Kidney (tissue), 14 donors: Measurements from ENCODE around the gene GNA12. TPM values are rescaled to one million over a fixed set of nuclear protein-coding genes. Genes with fewer than 3 reads are reported as not detected.
"Not testable (repeated sequence)": the region's sequence is repeated elsewhere in the genome, so short reads cannot be mapped to it uniquely, and the experiment has no call there.

Source experiments
- DNase-seq, 5 donors: peaks; one replicate each; pipeline ENCODE4 v3.0.0-alpha.2; 2013 to 2020
- FAIRE-seq: peaks from 2 replicates; lab custom pipeline; 2012; peaks lifted over from hg19 to GRCh38; lab: Jason Lieb, UNC
- H3K27ac ChIP-seq, 2 donors: one replicate each; pipeline ENCODE4 v1.7.0; 2013; ENCODE audit warnings: low read depth in 2 of 2, low read length in 2 of 2, inconsistent platforms in 1 of 2
- H3K27me3 ChIP-seq: one replicate; pipeline ENCODE4 v1.7.1; 2013; ENCODE audit warnings: low read length, inconsistent platforms; ENCODE audit not compliant: control insufficient read depth, insufficient read depth
- H3K36me3 ChIP-seq, 3 donors: one replicate each; pipeline versions ENCODE4 v1.7.0 to v1.7.1; 2013; ENCODE audit warnings: low read length in 3 of 3, control low read depth in 1 of 3, inconsistent platforms in 1 of 3; ENCODE audit not compliant: insufficient read depth in 3 of 3, control insufficient read depth in 2 of 3
- H3K4me1 ChIP-seq, 3 donors: one replicate each; pipeline versions ENCODE4 v1.7.0 to v1.7.1; 2013; ENCODE audit warnings: low read length in 3 of 3, inconsistent platforms in 1 of 3, low read depth in 1 of 3; ENCODE audit not compliant: control insufficient read depth in 2 of 3, insufficient read depth in 2 of 3
- H3K4me3 ChIP-seq, 3 donors: one replicate each; pipeline versions ENCODE4 v1.7.0 to v1.8.1; 2013; ENCODE audit warnings: low read length in 3 of 3, control low read depth in 1 of 3, inconsistent platforms in 1 of 3
- H3K9ac ChIP-seq, 3 donors: one replicate each; pipeline versions ENCODE4 v1.7.0 to v1.7.1; 2013; ENCODE audit warnings: low read length in 3 of 3, control low read depth in 1 of 3, inconsistent platforms in 1 of 3
- H3K9me3 ChIP-seq, 3 donors: one replicate each; pipeline versions ENCODE4 v1.7.0 to v1.7.1; 2013; ENCODE audit warnings: low read length in 3 of 3, control low read depth in 1 of 3, inconsistent platforms in 1 of 3; ENCODE audit not compliant: control insufficient read depth in 2 of 3, insufficient read depth in 1 of 3
- intact Hi-C: fragments of 100-400 bp; cut with DNase I; formaldehyde crosslinking; loops from one replicate; pipeline ENCODE4 v1.11.1; 2022
- polyA plus RNA-seq: library from polyadenylated mRNA; stranded (reverse); fragments of 350-450 nt; fragmentation: Illumina TruSeq; extraction: RNeasy Lipid Tissue Mini Kit (QIAGEN cat#74804); gene quantifications from one replicate; pipeline ENCODE4 v1.2.3, GENCODE V29; 2014; ENCODE audit warnings: low read depth, low replicate concordance; ENCODE audit not compliant: insufficient read depth
- total RNA-seq: library from RNA; stranded (reverse); fragmentation: NEBNext Ultra II Directional; extraction: Animal tissue kit (Norgen Biotek cat#: 25700); gene quantifications from one replicate; pipeline ENCODE4 v1.2.1, GENCODE V29; 2021
- TF ChIP-seq, protein P1 (sequence below): IDR thresholded peaks from 3 replicates; pipeline ENCODE4 v1.5.1; 2012; ENCODE audit warnings: mild to moderate bottlenecking, moderate library complexity, borderline replicate concordance; ENCODE audit not compliant: insufficient read depth; ENCODE audit errors: extremely low read depth
- donor health status: control.
- donor health status: control.
- donor health status: control.
- donor health status: control.
- donor health status: control.
- donor health status: DM: yes; HTN: yes; CAD: no.
- donor health status: Normal renal cell carcinoma (clear cell type).

GNA12 gene
- total and polyA plus RNA-seq, 2 donors from 2014 or later, result 16.5 to 41.1 TPM

DNA sequence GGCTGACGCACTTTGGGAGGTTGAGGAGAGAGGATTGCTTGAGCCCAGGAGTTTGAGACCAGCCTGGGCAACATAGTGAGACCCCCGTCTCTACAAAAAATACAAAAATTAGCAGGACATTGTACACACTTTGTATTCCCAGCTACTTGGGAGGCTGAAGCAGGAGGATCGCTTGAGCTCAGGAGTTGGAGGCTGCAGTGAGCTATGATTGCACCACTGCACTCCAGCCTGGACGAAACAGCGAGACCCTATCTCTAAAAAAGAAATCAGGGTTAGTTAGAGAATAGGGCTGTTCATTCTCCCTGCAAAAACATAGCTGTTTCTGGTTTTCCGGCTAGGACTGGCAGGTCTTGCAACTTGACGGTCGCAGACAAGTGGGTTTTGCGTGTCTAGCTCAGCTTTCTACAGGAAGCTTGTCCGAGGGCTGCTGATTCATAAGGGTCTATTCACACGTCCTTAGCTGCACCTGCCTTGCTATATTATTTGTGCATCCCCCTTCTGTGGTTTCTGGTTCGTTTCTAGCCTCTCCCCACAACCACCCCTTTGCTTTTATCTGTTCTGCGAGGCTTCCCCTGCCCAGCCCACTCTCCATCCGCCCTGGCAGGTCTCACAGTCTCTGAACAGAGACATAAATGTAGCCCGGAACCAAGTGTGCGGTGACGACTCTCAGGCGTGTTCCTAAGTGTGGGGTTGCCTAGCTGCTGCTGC lies 145.4 kb downstream of the GNA12 start:
- no peaks in the 10 kb centered on the region for H3K27me3 ChIP-seq
- no peaks in the 10 kb centered on the region for H3K36me3 ChIP-seq
- H3K27ac ChIP-seq, result no peak overlapping the region
- TF ChIP-seq, protein P1, sequence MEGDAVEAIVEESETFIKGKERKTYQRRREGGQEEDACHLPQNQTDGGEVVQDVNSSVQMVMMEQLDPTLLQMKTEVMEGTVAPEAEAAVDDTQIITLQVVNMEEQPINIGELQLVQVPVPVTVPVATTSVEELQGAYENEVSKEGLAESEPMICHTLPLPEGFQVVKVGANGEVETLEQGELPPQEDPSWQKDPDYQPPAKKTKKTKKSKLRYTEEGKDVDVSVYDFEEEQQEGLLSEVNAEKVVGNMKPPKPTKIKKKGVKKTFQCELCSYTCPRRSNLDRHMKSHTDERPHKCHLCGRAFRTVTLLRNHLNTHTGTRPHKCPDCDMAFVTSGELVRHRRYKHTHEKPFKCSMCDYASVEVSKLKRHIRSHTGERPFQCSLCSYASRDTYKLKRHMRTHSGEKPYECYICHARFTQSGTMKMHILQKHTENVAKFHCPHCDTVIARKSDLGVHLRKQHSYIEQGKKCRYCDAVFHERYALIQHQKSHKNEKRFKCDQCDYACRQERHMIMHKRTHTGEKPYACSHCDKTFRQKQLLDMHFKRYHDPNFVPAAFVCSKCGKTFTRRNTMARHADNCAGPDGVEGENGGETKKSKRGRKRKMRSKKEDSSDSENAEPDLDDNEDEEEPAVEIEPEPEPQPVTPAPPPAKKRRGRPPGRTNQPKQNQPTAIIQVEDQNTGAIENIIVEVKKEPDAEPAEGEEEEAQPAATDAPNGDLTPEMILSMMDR, result no peak
- no peaks in the 10 kb centered on the region for H3K9me3 ChIP-seq
- FAIRE-seq (no peak), DNase-seq (no peak)
- H3K9ac ChIP-seq, result no peak overlapping the region
- intact Hi-C loops, result no loop called here
- no peaks in the 10 kb centered on the region for H3K4me1 ChIP-seq
- no peak overlapping the region for H3K4me3 ChIP-seq

DNA sequence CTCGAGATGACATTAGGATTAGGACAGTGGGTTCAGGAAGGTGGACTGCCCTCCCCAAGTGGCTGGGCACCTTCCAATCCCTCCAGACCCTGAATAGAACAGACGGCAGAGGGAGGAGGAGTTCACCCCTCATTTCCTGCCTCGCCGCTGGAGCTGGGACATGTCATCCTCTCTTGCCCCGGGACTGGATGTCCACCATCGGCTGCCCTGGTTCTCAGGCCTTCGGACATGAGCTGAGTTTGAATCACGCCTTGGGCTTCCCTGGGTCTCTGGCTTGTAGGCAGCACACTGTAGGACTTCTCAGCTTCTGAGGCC lies 150.0 kb downstream of the GNA12 start:
- H3K9me3 ChIP-seq, H3K4me1 ChIP-seq, H3K36me3 ChIP-seq, H3K27ac ChIP-seq, H3K9ac ChIP-seq, DNase-seq, FAIRE-seq, H3K4me3 ChIP-seq, H3K27me3 ChIP-seq, intact Hi-C loops: not testable (repeated sequence)

DNA sequence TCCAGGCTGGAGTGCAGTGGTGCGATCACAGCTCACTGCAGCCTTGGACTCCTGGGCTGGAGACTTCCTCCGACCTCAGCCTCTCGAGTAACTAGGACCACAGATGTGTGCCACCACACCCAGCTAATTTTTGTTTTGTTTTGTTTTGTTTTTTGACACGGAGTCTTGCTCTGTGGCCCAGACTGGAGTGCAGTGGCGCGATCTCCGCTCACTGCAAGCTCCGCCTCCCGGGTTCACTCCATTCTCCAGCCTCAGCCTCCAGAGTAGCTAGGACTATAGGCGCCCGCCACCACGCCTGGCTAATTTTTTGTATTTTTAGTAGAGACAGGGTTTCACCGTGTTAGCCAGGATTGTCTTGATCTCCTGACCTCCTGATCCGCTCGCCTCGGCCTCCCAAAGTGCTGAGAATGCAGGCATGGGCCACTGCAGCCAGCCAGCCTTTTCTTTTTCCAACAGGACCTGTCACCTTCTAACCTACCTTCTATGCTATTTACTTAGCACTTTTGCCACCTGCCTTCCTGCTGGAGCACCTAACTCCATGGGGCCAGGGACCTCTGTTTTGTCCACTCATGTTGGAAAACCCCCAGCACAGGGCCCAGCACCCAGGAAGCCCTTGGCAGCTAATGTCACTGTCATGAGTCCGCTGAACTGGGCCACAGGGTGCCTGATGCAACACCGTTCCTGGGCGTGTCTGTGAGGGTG lies 150.5 kb downstream of the GNA12 start:
- H3K4me3 ChIP-seq, H3K27me3 ChIP-seq, FAIRE-seq, DNase-seq, H3K36me3 ChIP-seq, H3K9me3 ChIP-seq, intact Hi-C loops, H3K27ac ChIP-seq, H3K4me1 ChIP-seq, H3K9ac ChIP-seq: not testable (repeated sequence)

DNA sequence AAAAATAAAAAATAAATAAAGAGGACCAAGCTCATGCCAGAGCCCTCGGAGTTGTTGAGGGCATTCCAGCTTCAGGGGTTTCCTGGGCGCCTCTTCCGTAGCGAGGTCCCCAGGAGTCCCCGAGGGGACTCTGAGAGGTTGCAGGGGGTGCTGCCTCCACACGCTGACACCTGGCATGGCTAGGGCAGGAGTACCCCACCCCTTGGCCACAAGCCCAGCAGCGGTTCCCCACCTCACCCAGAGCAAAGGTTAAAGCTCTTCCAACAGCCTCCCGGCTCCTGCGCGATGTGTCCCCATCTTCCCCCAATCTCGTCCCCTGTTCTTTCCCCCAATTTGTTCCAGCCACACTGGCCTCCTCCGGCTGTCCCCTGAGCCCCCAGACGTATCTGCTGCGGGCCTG lies 151.6 kb downstream of the GNA12 start:
- FAIRE-seq (no peak), DNase-seq (no peak)
- Histone ChIP-seq H3K27ac (no peak overlapping the region), H3K36me3 (no peaks in the 10 kb centered on the region), H3K4me3 (no peak overlapping the region), H3K4me1 (peaks cover 0 to 6% (median 0%) of the 10 kb centered on the region in 3 donors), H3K27me3 (peaks cover 8% of the 10 kb centered on the region), H3K9ac (no peak overlapping the region), H3K9me3 (no peaks in the 10 kb centered on the region)
- intact Hi-C loops, result no loop called here
- TF ChIP-seq, protein P1, result no peak

DNA sequence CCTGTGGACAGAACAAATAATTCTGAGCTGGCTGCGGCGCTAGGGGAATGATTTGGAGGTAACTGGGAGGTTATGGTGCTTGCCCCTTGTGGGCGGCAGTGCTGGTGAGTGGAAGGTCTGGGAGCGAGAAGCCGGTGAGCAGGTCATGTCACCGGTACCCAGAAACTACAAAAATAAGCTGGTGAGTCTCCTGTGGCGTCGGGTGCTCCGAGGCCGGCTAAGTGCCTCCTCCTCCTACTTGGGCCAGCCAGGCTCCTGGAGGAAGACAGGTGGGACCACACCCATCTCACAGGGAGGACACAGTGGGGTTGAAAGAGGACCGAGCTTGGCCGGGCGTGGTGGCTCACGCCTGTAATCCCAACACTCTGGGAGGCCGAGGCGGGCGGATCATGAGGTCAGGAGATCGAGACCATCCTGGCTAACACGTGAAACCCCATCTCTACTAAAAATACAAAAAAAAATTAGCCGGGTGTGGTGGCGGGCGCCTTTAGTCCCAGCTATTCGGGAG lies 152.1 kb downstream of the GNA12 start:
- DNase-seq, H3K36me3 ChIP-seq, intact Hi-C loops, H3K27ac ChIP-seq, H3K4me3 ChIP-seq, H3K4me1 ChIP-seq, H3K9ac ChIP-seq, FAIRE-seq, H3K27me3 ChIP-seq, H3K9me3 ChIP-seq: not testable (repeated sequence)
